SH-SY5Y (cell line): ENCODE data around the gene PLCB4.

ENCODE experiments used
- GATA2 ChIP-seq: IDR thresholded peaks from 2 replicates; pipeline ENCODE4 v1.6.1; 2011; ENCODE audit warnings: mild to moderate bottlenecking, low read depth, low read length
- GATA3 ChIP-seq: IDR thresholded peaks from 2 replicates; pipeline ENCODE4 v1.6.1; 2011; ENCODE audit warnings: low read depth, mild to moderate bottlenecking, low read length, moderate library complexity

GRCh38 chr20:9331707-9332435 is 263.0 kb downstream of the PLCB4 start:
- TF ChIP-seq GATA3, result no peak
- no peak for TF ChIP-seq GATA2
